ENCODE measurements around the gene PGBD2. TPM values are rescaled to one million over a fixed set of nuclear protein-coding genes. Genes with fewer than 3 reads are reported as not detected.

Gene PGBD2
- total and polyA plus RNA-seq, 10 of the 15 experiments (the other 5 are each of a cell fraction or from before 2014, with no cell fraction given), result 4.0 to 10.3 (median 4.5) TPM

- 0 out of 2 replicates have a peak, but pooled peaks have one; percentile 39 for TF ChIP-seq ESRRA (IDR thresholded peaks at IDR 0.05; ENCODE audit: low read length)
- TF ChIP-seq CBX5 (IDR thresholded peaks at IDR 0.05; ENCODE audit: low read depth), result no peak
- TF ChIP-seq TCF3 (IDR thresholded peaks at IDR 0.05; ENCODE audit: borderline replicate concordance, insufficient read depth, low read depth, low read length), result 0 out of 2 replicates have a peak, but pooled peaks have one; percentile 17
- no peak for TF ChIP-seq RB1 (IDR thresholded peaks at IDR 0.05; ENCODE audit: borderline replicate concordance)
- peak; percentile 24; the same call in 1 of the 2 replicates for TF ChIP-seq HCFC1 (IDR thresholded peaks at IDR 0.05; ENCODE audit: low read length)
- TF ChIP-seq MEF2B (IDR thresholded peaks at IDR 0.05; ENCODE audit: partially characterized antibody, poor library complexity, severe bottlenecking), result peak; percentile 7
- TF ChIP-seq SPI1 (IDR thresholded peaks at IDR 0.05; ENCODE audit: borderline replicate concordance, insufficient read depth, low read depth, low read length), result peak; percentile 37; the same call in 1 of the 2 replicates
- peak; percentile 75; the same call in 1 of the 2 replicates for TF ChIP-seq MEF2A (IDR thresholded peaks at IDR 0.05; ENCODE audit: insufficient read depth, low read depth, low read length)
- peak; percentile 59; the same call in 1 of the 3 replicates for TF ChIP-seq POU2F2 (IDR thresholded peaks at IDR 0.05; ENCODE audit: borderline replicate concordance, low read depth, low read length)
- no peak for TF ChIP-seq ATF2 (IDR thresholded peaks at IDR 0.05; ENCODE audit: low read length)
- TF ChIP-seq ZBTB40 (IDR thresholded peaks at IDR 0.05; ENCODE audit: borderline replicate concordance), result 0 out of 2 replicates have a peak, but pooled peaks have one; percentile 77
- peak; percentile 58; the same call in 1 of the 2 replicates for TF ChIP-seq TCF12 (IDR thresholded peaks at IDR 0.05; ENCODE audit: low read depth, low read length)
- TF ChIP-seq USF1 (IDR thresholded peaks at IDR 0.05; ENCODE audit: borderline replicate concordance, extremely low read length, insufficient read depth, low read depth, low read length), result no peak
- TF ChIP-seq TARDBP (IDR thresholded peaks at IDR 0.05; ENCODE audit: borderline replicate concordance), result peak; percentile 99
- TF ChIP-seq YY1 (IDR thresholded peaks at IDR 0.05; ENCODE audit: low read depth, low read length), result peak; percentile 71
- TF ChIP-seq EGR1 (IDR thresholded peaks at IDR 0.05; ENCODE audit: borderline replicate concordance in 1 of 2, low read depth in 2 of 2, low read length in 2 of 2), result peak in 1 of 2 experiments; percentile 19; a peak in 1 of 3 replicates
- TF ChIP-seq TBL1XR1 (IDR thresholded peaks at IDR 0.05; ENCODE audit: low read depth, low read length), result peak; percentile 95
- peak; percentile 90 for TF ChIP-seq ZSCAN29 (IDR thresholded peaks at IDR 0.05)
- peak; percentile 91; the same call in 1 of the 2 replicates for TF ChIP-seq ASH2L (IDR thresholded peaks at IDR 0.05; ENCODE audit: borderline replicate concordance, low read depth)
- TF ChIP-seq ELK1 (IDR thresholded peaks at IDR 0.05; ENCODE audit: low read depth, low read length), result 0 out of 2 replicates have a peak, but pooled peaks have one; percentile 52
Measured at GRCh38 chr1:248873409-248873992, 32.5 kb upstream of the PGBD2 start (continued).
